BE2C (cell line): ENCODE measurements around the gene CARD8.

Source experiments
- DNase-seq: peaks from one replicate; pipeline ENCODE4 v3.0.0-alpha.2; 2020
- H3K27me3 ChIP-seq: fragments of 250-450 bp; sonication (Bioruptor Pico); 2 replicates; pipeline ENCODE4 v1.5.1; 2020; ENCODE audit warnings: mild to moderate bottlenecking
- H3K36me3 ChIP-seq: fragments of 250-450 bp; sonication (Bioruptor Pico); 2 replicates; pipeline ENCODE4 v1.5.1; 2020; ENCODE audit warnings: mild to moderate bottlenecking
- H3K4me1 ChIP-seq: fragments of 250-450 bp; sonication (Bioruptor Pico); 2 replicates; pipeline ENCODE4 v1.5.1; 2020
- H3K4me3 ChIP-seq: 2 replicates; pipeline ENCODE4 v1.5.1; 2011; ENCODE audit warnings: low read depth, low read length
- H3K9me3 ChIP-seq: fragments of 250-450 bp; sonication (Bioruptor Pico); 2 replicates; pipeline ENCODE4 v1.5.1; 2020
- CTCF ChIP-seq: IDR thresholded peaks from 2 replicates; pipeline ENCODE4 v1.5.1; 2012; ENCODE audit warnings: mild to moderate bottlenecking, low read depth, low read length

CARD8 gene

GRCh38 chr19:48253999-48254398 lies 1.7 kb downstream of the CARD8 start:
- H3K36me3 ChIP-seq = peaks cover 4% of the 10 kb centered on the region; the same call in 1 of the 2 replicates
- H3K9me3 ChIP-seq = no peaks in the 10 kb centered on the region
- no peak for TF ChIP-seq CTCF
- no peaks in the 10 kb centered on the region for H3K27me3 ChIP-seq
- no peak overlapping the region for H3K4me3 ChIP-seq
- DNase-seq = no peak
- peaks cover 5% of the 10 kb centered on the region for H3K4me1 ChIP-seq

GRCh38 chr19:48252609-48253008 lies 3.1 kb downstream of the CARD8 start:
- H3K36me3 ChIP-seq = peaks cover 4% of the 10 kb centered on the region; the same call in 1 of the 2 replicates
- no peak for TF ChIP-seq CTCF
- no peaks in the 10 kb centered on the region for H3K27me3 ChIP-seq
- no peak overlapping the region for H3K4me3 ChIP-seq
- H3K9me3 ChIP-seq = no peaks in the 10 kb centered on the region
- peaks cover 5% of the 10 kb centered on the region for H3K4me1 ChIP-seq
- DNase-seq = no peak

- DNase-seq = no peak
- no peaks in the 10 kb centered on the region for H3K9me3 ChIP-seq
- H3K4me1 ChIP-seq = peaks cover 5% of the 10 kb centered on the region
- TF ChIP-seq CTCF = no peak
- no peaks in the 10 kb centered on the region for H3K27me3 ChIP-seq
- no peak overlapping the region for H3K4me3 ChIP-seq
- H3K36me3 ChIP-seq = peaks cover 13% of the 10 kb centered on the region
These were observed 5.3 kb downstream of the CARD8 start for GRCh38 chr19:48250290-48251025.

- peaks cover 13% of the 10 kb centered on the region for H3K36me3 ChIP-seq
- peaks cover 5% of the 10 kb centered on the region for H3K4me1 ChIP-seq
- H3K4me3 ChIP-seq = no peak overlapping the region
- no peak for DNase-seq
- no peaks in the 10 kb centered on the region for H3K27me3 ChIP-seq
- no peaks in the 10 kb centered on the region for H3K9me3 ChIP-seq
- no peak for TF ChIP-seq CTCF
These were observed 6.2 kb downstream of the CARD8 start for GRCh38 chr19:48249502-48250014.

- no peaks in the 10 kb centered on the region for H3K9me3 ChIP-seq
- no peak overlapping the region for H3K4me3 ChIP-seq
- no peak for TF ChIP-seq CTCF
- H3K4me1 ChIP-seq = peaks cover 5% of the 10 kb centered on the region
- H3K27me3 ChIP-seq = no peaks in the 10 kb centered on the region
- peaks cover 13% of the 10 kb centered on the region for H3K36me3 ChIP-seq
- DNase-seq = no peak
These were observed 7.5 kb downstream of the CARD8 start for GRCh38 chr19:48248081-48248833.

GRCh38 chr19:48247212-48247611 lies 8.5 kb downstream of the CARD8 start:
- Histone ChIP-seq H3K9me3 (no peaks in the 10 kb centered on the region), H3K36me3 (peaks cover 13% of the 10 kb centered on the region), H3K27me3 (no peaks in the 10 kb centered on the region), H3K4me1 (peaks cover 5% of the 10 kb centered on the region), H3K4me3 (no peak overlapping the region)
- no peak for TF ChIP-seq CTCF
- no peak for DNase-seq
